NCI-H82 (cell line): ENCODE measurements around the gene OR1A2.
A peak's percentile ranks its signal among the peaks of the same experiment; 100 is the strongest.
"Not testable (repeated sequence)": the region's sequence is repeated elsewhere in the genome, so short reads cannot be mapped to it uniquely, and the experiment has no call there.

Experiments used
- DNase-seq: peaks from one replicate; lab custom pipeline; 2025; lab: John Stamatoyannopoulos, UW

Gene OR1A2

GRCh38 chr17:3197219-3197618 lies at the start of gene OR1A2:
Gene OR1A2, plus strand, starts transcription at chr17:3197519. Its CDS starts 0 bp downstream, at chr17:3197519.
- DNase-seq, result no peak

GRCh38 chr17:3157218-3157617 lies 40.1 kb upstream of the OR1A2 start:
- no peak for DNase-seq

DNA sequence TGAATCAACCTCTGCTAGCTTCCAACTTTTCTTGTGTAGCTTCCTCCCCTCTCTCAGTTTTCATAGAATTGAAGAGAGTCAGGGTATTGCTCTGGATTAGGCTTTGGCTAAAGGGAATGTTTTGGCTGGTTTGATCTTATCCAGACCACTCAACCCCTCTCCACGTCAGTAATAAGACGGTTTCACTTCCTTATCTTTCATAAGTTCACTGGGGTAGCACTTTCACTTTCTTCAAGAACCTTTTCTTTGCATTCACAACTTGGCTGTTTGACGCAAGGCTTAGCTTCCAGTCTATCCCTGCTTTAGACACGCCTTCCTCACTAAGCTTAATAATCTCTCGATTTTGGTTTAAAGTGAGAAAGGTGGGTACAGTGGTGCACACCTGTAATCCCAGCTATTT lies 29.7 kb upstream of the OR1A2 start:
- DNase-seq, result no peak

DNA sequence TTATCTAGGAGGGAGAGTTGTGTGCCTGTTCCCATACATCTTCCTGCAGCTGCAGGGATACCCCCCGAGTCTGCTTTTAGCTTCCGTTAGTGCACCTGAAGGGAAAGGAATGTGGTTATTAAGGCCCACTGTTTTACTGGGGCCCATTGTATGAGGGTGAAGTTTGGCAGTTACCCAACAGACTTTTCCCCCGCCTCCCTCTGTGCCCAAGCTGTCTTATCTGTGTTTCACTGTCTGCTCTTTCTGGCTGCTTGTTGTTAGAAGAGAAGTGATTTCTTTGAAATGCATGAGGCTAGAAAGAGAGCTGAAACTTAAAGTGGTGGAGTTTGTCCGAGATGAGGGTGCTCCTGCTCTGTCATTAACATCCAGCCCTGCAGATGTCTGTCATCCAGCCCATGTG lies 7.4 kb upstream of the OR1A2 start:
- DNase-seq, result no peak

DNA sequence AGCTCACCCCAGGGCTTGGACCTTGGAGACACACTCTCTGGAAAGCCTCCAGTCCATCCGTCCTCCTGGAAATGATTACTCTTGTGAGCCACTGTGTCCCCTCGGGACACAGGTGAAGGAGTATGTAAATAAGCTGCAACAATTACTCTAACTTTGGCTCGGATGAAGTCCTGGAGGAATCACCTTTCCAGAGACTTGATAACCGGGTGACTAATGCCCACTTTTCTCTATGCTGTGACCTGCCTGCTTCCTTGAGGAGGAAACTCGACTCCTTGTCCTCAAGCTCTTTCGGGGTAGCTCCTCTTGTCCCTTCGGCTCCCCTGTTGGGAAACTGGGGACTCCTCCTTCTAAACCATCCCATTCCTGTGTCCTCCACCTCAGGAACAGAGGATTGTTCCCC lies 10.0 kb downstream of the OR1A2 start, which contains the start of gene OR1A1:
Gene OR1A1 (plus strand): TSS at position 301 of the 400 bp plus-strand sequence. CDS start 7,954 bp downstream, outside the sequence.
- peak; percentile 8 for DNase-seq

GRCh38 chr17:3208484-3208883 lies 11.2 kb downstream of the OR1A2 start:
- no peak for DNase-seq

DNA sequence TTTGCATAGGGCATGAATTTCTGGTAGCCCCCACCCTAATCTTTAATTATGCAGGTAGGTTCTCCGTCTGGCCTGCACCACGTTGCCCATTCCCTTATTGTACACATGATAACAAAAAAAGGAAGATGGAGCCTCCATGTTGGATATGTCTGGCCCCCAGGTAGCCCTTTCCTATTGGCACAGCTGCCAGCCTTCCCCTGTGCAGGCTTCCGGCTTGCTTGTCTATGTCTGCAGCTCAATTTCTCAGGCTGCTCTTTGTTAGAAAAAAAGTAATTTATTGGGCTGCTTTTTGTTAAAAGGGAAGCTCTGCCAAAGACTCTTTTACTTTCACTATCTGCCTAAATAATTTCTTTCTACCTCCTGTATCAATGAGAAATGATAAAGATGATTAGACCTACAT lies 15.7 kb downstream of the OR1A2 start:
- DNase-seq, result no peak

DNA sequence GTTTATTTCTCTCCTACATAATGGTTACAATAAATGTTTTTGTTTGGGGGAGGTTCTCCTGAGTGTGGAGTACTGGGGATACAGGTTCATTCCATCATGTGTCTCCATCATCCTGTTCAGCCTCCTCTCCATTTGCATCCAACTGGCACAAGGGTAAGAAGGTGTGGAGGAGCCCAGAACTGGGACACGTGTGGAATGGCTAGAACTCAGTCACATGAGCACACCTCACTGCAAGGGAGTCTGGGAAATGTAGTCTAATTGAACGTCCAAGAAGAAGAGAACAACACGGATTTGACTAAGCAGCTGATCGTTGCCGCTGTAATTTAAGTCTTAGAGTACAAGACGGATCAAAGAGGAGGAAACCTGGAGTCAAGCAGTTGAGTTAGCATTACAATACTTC lies 16.3 kb downstream of the OR1A2 start:
- peak; percentile 57 for DNase-seq

- DNase-seq, result not testable (repeated sequence)
Measured at GRCh38 chr17:3219978-3220377, 22.7 kb downstream of the OR1A2 start.

GRCh38 chr17:3221850-3222249 lies 24.5 kb downstream of the OR1A2 start:
- DNase-seq, result no peak

- no peak for DNase-seq
Measured at GRCh38 chr17:3222505-3222904, 25.2 kb downstream of the OR1A2 start.

GRCh38 chr17:3224721-3225352 lies 27.5 kb downstream of the OR1A2 start:
- DNase-seq, result not testable (repeated sequence)

GRCh38 chr17:3232300-3232699 lies 35.0 kb downstream of the OR1A2 start:
- not testable (repeated sequence) for DNase-seq

- DNase-seq, result not testable (repeated sequence)
Measured at GRCh38 chr17:3238685-3239084, 41.4 kb downstream of the OR1A2 start.

DNA sequence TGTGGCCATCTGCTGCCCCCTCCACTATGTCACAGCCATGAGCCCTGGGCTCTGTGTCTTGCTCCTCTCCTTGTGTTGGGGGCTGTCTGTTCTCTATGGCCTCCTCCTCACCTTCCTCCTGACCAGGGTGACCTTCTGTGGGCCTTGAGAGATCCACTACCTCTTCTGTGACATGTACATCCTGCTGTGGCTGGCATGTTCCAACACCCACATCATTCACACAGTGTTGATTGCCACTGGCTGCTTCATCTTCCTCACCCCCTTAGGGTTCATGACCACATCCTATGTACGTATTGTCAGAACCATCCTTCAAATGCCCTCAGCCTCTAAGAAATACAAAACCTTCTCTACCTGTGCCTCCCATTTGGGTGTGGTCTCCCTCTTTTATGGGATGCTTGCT lies 43.7 kb downstream of the OR1A2 start:
- DNase-seq, result not testable (repeated sequence)

DNA sequence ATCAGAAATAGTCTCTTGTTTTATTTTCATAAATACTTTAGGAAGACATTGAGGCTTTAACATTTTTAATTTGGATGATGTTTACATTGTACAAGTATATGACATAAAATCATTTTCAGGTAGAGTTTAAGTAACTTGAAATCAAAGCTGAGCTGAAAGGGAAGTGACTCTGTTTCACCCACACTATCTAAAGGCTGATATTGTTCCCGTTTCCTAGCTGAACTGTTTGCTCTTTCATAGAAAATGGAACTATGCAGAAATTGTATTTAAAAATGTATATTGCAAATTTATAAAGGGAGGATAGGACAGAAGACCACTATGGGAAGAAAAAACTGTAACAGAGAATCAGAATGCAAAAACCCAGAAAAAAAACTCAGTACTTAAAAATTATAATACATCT lies 47.5 kb downstream of the OR1A2 start:
- DNase-seq, result not testable (repeated sequence)
